HG03558 (cell line): ENCODE measurements around the gene KIF25.

ENCODE experiments used
- ATAC-seq: cut with Tn5 transposase; IDR thresholded peaks from one replicate; pipeline ENCODE4 v1.9.1; 2021; ENCODE audit warnings: moderate number of reproducible peaks; ENCODE audit not compliant: unreplicated experiment; ENCODE audit errors: extremely low read depth

KIF25 gene

DNA sequence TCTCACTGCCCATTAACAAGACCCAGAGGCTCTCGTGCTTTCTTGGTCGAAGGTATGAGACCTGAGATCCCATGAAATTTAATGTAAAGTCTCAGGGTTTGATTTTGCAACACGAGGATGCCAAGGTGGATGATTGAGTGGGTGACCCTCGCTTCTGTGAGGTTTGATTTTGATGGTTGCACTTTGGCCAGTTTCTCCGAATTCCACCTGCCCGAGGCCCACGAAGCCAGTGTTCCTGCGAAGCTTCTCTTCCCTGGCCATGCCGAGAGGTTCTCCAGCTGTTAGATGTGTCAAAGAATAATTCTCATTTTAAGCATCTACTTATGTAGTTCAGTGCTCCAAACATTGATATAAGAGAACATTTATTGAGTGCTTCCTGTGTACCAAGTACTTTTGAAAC, at the start of gene KIF25:
Gene KIF25 (plus strand): TSS at position 30 of the 400 bp plus-strand sequence. CDS start 31,915 bp downstream, outside the sequence.
- ATAC-seq, result no peak

DNA sequence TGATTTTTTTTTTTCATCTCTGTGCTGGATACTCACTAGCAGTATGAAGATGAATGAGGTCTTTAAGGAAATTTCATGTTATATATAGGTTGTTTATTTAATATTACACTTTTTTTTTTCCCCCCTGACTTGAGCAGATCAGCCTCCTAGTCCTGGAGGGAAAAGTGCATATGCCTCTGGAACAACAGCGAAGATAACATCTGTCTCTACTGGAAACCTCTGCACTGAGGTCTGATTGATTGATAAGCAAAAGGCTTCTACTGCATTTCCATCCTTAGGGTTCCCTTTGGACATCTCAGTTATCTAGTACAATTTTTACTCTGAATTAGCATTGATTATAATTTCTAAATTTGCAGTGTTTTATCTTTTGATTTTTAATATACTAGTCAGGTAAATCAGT, 49.8 kb upstream of the KIF25 start:
- no peak for ATAC-seq

- ATAC-seq, result no peak
These were observed 48.8 kb upstream of the KIF25 start for GRCh38 chr6:167948716-167949115.

DNA sequence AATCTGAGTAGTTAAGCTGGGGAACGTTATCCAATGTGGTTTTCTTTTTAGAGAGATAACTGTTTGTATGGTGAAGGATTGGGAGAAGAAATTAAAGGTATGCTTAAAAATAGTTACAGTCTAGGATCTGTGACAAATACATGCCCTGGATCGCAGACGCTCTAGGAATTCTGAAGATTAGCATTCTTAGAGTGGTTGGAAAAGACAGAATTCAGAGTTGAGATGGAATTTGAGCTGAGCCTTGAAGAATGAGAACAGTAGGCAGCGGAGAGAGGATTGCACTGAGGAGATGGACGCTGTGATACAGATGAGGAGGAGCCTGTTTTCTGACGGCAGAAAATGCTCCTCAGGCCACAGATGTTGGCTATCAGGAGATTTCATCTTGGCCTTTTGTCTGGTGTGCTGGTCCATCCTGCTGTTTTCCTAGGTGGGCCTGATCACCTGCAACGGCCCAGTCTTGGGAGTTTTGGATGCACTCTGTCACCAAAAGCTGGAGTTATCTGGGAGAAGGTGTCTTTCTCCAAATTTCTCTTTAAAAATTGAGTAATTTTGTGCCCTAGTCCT, 48.3 kb upstream of the KIF25 start:
- ATAC-seq, result no peak

GRCh38 chr6:167951781-167952511, 45.5 kb upstream of the KIF25 start:
- no peak for ATAC-seq

- ATAC-seq, result no peak
These were observed 45.0 kb upstream of the KIF25 start for GRCh38 chr6:167952512-167952859.

GRCh38 chr6:167953551-167953950, 43.9 kb upstream of the KIF25 start:
- ATAC-seq, result no peak

GRCh38 chr6:167954151-167954550, 43.3 kb upstream of the KIF25 start:
- ATAC-seq, result no peak

GRCh38 chr6:167956491-167956890, 41.0 kb upstream of the KIF25 start:
- no peak for ATAC-seq

DNA sequence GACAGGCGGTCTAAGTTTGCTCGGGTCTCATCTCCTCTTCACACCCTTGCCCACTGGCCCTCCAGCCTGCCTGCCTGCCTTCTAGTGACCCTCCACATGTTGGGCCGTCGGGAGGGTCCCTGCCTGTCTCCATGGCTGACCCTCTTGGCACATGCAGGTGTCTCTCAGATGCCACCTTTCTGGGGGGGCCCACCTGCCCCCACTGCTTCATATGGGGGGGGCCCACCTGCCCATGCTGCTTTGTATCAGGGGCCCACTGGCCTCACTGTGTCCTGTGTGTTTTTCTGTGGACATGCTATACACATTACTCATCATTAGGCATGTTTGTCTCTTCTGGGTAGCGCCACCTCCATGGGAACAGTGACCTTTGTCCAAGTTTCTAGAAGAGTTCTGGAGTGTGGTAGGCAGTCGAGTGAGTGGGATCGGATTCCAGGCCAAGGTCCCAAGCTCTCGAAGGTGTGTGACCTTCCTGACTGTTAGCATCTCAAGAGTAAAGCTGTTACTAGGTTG, 40.4 kb upstream of the KIF25 start:
- no peak for ATAC-seq

DNA sequence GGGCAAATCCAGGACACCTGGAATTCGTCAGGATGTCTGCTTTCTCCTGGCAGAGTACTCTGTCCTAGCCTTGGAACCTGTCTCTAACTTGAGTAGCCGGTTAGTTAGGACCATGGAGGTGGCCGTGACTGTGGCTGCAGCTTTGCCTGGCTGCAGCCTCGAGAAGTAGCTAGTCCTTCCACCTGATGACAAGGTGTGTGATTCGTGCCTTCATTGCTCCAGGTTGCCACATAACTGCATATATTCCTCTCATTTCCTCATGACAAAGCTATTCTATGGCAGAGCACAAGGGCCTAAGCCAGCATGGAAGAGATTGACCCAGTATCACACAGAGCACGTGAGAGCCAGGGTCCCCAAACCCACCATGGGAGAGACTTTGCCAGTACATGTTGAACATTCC, 39.8 kb upstream of the KIF25 start:
- ATAC-seq, result no peak

GRCh38 chr6:167960579-167960978, 36.9 kb upstream of the KIF25 start:
- ATAC-seq, result no peak

DNA sequence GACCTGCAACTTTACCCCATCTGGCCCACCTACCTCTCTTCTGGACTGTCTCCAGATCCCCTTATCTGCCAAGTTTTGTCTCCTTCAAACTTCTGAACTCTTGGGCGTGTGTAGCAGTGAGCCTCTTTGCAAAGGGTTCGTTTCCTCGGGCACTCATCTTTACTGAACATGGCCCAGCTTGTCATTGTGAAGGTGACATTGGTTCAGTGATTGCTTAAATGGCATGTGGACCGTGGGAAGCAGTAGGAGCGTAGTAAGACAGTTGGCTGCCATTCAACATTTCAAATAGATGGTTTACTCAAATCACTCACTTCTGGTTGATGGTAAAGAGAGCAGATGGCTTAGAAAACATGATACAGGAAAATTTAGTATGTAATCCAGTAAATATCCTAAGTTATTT, 34.8 kb upstream of the KIF25 start:
- no peak for ATAC-seq

GRCh38 chr6:167963589-167964057, 33.8 kb upstream of the KIF25 start:
- ATAC-seq, result no peak

DNA sequence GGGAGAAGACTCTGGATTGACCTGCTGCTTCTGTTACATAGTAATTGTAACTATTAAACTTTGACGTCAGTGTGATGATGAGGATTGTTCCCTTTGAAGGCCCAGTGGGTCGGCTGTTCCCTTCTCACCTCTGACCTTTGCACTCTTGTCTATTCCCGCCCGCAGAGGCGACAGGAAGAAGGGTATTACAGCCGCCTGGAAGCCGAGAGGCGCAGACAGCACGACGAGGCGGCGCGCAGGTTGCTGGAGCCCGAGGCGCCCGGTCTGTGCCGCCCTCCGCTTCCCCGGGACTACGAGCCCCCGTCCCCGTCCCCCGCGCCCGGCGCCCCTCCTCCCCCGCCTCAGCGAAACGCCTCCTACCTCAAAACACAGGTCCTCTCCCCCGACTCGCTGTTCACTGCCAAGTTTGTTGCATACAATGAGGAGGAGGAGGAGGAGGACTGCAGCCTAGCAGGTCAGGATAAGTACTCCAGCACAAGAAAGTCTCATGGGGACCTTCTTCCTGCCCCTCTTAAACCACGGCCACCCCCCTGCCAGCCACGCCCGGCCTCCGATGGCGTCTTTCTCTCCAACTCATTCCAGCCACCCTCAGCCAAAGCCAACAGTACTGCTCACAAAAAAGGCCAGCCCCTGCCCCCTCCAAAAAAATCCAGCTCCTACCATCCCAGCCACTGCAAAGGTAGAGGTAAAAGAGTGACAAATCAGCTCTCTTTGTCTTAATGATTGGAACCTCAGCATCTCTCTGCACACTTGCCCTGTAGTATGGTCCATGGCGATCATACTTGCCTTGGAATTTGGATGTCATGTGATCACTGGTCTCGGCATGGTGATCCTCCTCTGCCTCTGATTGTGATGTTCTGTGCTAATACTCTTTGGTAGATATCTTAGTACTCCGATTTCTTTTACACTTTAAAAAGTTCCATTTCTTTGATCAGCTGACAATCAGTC, 31.6 kb upstream of the KIF25 start:
- no peak for ATAC-seq

DNA sequence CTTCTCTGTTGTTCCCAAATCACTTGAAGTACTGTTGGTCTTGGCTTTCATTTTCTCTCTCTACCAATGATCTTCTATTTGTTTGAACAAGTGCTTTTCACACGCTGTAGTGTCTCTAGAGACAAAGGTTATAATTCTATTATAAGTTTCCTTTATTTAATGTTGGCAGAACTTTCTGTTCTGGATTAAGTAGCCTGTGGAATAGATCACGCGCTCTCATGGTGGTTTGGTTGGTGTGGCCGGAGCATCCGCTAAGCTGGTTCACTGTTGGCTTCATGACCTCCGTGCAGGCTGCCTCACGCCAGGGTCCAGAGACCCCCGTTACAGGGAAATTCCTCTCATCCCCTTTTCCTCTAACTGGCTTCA, 30.9 kb upstream of the KIF25 start:
- ATAC-seq, result no peak

- ATAC-seq, result no peak
These were observed 29.4 kb upstream of the KIF25 start for GRCh38 chr6:167968091-167968490.

- no peak for ATAC-seq
These were observed 27.2 kb upstream of the KIF25 start for GRCh38 chr6:167970230-167970629.

DNA sequence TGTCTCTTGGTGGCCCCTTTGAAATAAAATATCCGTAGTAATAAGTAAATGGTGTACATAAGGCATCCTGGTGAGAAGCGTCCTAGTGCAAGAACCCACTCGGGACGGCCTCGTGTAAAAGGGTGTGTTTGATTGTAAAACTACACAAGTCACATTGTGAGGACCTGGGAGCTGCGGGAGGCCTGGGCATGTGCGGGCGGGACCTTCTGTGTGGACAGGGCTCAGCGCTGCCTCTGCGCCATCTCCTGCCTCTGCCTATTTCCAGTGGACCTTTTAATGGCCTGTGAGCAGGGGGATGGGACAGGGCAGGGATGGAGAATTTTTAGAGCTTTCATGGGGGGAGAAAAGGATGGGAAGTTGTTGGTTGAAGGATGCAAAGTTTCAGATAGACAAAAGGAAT, 25.3 kb upstream of the KIF25 start:
- ATAC-seq, result no peak

- no peak for ATAC-seq
These were observed 24.2 kb upstream of the KIF25 start for GRCh38 chr6:167973148-167973885.
